Mucosa of rectum (tissue), 2 donors: ENCODE results near the gene KLHL22.

Experiments used
- H3K27ac ChIP-seq, 2 donors: one replicate each; pipeline ENCODE4 v1.7.0; 2013; ENCODE audit warnings: inconsistent platforms in 2 of 2, low read depth in 2 of 2, low read length in 2 of 2
- H3K27me3 ChIP-seq, 2 donors: one replicate each; pipeline ENCODE4 v1.7.0; 2013; ENCODE audit warnings: low read length in 2 of 2; ENCODE audit not compliant: control insufficient read depth in 2 of 2, insufficient read depth in 2 of 2
- H3K36me3 ChIP-seq, 2 donors: one replicate each; pipeline ENCODE4 v1.7.0; 2013; ENCODE audit warnings: low read length in 2 of 2; ENCODE audit not compliant: control insufficient read depth in 2 of 2, insufficient read depth in 2 of 2
- H3K4me1 ChIP-seq, 2 donors: one replicate each; pipeline ENCODE4 v1.7.0; 2013; ENCODE audit warnings: low read length in 2 of 2, mild to moderate bottlenecking in 1 of 2; ENCODE audit not compliant: control insufficient read depth in 2 of 2, insufficient read depth in 2 of 2
- H3K4me3 ChIP-seq, 2 donors: one replicate each; pipeline ENCODE4 v1.7.0; 2013; ENCODE audit warnings: low read length in 2 of 2
- H3K9ac ChIP-seq, 2 donors: one replicate each; pipeline ENCODE4 v1.7.0; 2013; ENCODE audit warnings: low read length in 2 of 2, low read depth in 1 of 2, mild to moderate bottlenecking in 1 of 2
- H3K9me3 ChIP-seq, 2 donors: one replicate each; pipeline ENCODE4 v1.7.0; 2013; ENCODE audit warnings: low read length in 2 of 2; ENCODE audit not compliant: control insufficient read depth in 2 of 2
- donor health status: healthy.
- donor health status: Normal muscosa, but diverticular disease.

KLHL22 gene

GRCh38 chr22:20408891-20409290, 86.7 kb downstream of the KLHL22 start:
- Histone ChIP-seq H3K9me3 (no peaks in the 10 kb centered on the region), H3K36me3 (peaks cover 11 to 17% of the 10 kb centered on the region in 2 donors), H3K4me3 (no peak overlapping the region), H3K9ac (no peak overlapping the region), H3K4me1 (no peaks in the 10 kb centered on the region), H3K27ac (no peak overlapping the region), H3K27me3 (no peaks in the 10 kb centered on the region)

DNA sequence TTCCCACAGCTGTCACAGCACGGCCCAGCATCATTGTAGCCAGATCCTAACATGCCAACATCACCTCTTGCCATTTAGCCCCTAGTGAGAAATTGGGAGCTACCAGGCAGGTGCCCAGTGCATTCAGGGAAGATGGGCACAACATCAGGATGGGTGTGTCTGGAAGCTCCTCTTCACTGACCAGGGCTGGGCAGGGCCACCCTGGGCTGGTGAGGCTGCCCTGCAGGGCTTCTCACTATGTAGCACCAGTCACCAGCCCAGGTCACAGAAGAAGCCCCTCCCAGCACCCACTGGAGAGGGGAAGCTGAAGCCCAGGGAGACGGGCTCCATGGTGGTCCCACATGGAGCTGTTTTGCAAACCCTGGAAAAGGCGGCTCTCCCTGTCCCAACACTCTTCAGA, 87.8 kb downstream of the KLHL22 start:
- Histone ChIP-seq H3K27me3 (no peaks in the 10 kb centered on the region), H3K4me1 (no peaks in the 10 kb centered on the region), H3K9ac (no peak overlapping the region), H3K36me3 (peaks cover 14 to 17% of the 10 kb centered on the region in 2 donors), H3K9me3 (no peaks in the 10 kb centered on the region), H3K4me3 (no peak overlapping the region), H3K27ac (no peak overlapping the region)

DNA sequence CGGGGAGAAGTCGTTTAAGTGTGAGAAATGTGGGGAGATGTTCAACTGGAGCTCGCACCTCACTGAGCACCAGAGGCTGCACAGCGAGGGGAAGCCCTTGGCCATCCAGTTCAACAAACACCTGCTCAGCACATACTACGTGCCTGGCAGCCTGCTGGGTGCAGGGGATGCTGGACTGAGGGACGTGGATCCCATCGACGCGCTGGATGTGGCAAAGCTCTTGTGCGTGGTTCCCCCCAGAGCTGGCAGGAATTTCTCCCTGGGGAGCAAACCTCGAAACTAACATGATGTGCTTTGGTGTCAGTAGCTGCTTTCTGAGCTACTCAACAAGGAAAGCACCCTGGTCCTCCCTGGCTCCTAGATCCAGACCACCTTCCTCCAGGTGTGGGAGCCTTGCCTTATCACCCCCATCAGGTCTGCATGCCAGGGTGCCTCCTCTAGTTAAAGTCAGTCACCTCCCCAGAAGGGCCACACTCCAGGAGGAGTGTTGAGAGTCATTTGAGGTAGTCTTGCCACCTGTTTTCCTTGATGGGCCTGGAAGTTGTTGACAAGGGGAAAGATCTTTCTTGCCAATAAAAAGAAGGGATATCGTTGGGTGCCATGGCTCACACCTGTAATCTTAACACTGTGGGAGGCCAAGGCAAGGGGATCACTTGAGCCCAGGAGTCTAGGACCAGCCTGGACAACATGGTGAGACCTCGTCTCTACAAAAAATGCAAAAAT, 88.7 kb downstream of the KLHL22 start:
- Histone ChIP-seq H3K4me3 (no peak overlapping the region), H3K36me3 (peaks cover 14 to 17% of the 10 kb centered on the region in 2 donors), H3K27ac (no peak overlapping the region), H3K4me1 (no peaks in the 10 kb centered on the region), H3K9me3 (no peaks in the 10 kb centered on the region), H3K27me3 (no peaks in the 10 kb centered on the region), H3K9ac (no peak overlapping the region)

GRCh38 chr22:20405931-20406685, 89.5 kb downstream of the KLHL22 start:
- H3K4me3 ChIP-seq = no peak overlapping the region
- H3K9me3 ChIP-seq = no peaks in the 10 kb centered on the region
- no peaks in the 10 kb centered on the region for H3K4me1 ChIP-seq
- H3K27me3 ChIP-seq = no peaks in the 10 kb centered on the region
- peaks cover 14 to 17% of the 10 kb centered on the region in 2 donors for H3K36me3 ChIP-seq
- H3K9ac ChIP-seq = no peak overlapping the region
- H3K27ac ChIP-seq = no peak overlapping the region

- no peaks in the 10 kb centered on the region for H3K4me1 ChIP-seq
- no peak overlapping the region for H3K4me3 ChIP-seq
- no peaks in the 10 kb centered on the region for H3K9me3 ChIP-seq
- H3K27me3 ChIP-seq = no peaks in the 10 kb centered on the region
- no peak overlapping the region for H3K27ac ChIP-seq
- H3K9ac ChIP-seq = no peak overlapping the region
- peaks cover 14 to 17% of the 10 kb centered on the region in 2 donors for H3K36me3 ChIP-seq
Measured at GRCh38 chr22:20405291-20405930, 90.2 kb downstream of the KLHL22 start.

GRCh38 chr22:20404881-20405280, 90.7 kb downstream of the KLHL22 start:
- H3K27ac ChIP-seq = no peak overlapping the region
- no peaks in the 10 kb centered on the region for H3K4me1 ChIP-seq

DNA sequence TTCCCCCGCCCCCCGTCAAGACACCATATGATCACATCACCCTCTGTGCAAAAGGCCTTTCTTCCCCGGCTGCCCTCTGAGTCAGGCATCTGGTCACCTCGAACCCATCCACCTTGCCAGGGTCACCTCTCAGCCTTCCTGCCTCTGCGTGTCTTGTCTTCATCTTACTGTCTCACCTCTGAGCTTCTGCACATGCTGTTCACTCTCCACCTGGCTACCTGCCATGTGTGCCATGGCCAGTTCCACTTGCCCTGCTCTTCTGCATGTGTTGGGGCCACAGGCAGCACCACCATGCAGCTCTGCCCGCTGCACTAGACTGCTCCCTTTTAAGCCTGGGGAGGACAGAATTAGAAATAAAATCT, 91.8 kb downstream of the KLHL22 start:
- H3K27me3 ChIP-seq = no peaks in the 10 kb centered on the region
- H3K36me3 ChIP-seq = peaks cover 14 to 17% of the 10 kb centered on the region in 2 donors
- H3K27ac ChIP-seq = no peak overlapping the region

More at GRCh38 chr22:20404881-20405280, 90.7 kb downstream of the KLHL22 start:
- Histone ChIP-seq H3K9me3 (no peaks in the 10 kb centered on the region), H3K27me3 (no peaks in the 10 kb centered on the region), H3K4me3 (no peak overlapping the region), H3K36me3 (peaks cover 14 to 17% of the 10 kb centered on the region in 2 donors), H3K9ac (no peak overlapping the region)

GRCh38 chr22:20402960-20403778, 92.4 kb downstream of the KLHL22 start:
- H3K9ac ChIP-seq = no peak overlapping the region
- H3K27me3 ChIP-seq = no peaks in the 10 kb centered on the region
- H3K4me1 ChIP-seq = no peaks in the 10 kb centered on the region
- H3K4me3 ChIP-seq = no peak overlapping the region
- H3K36me3 ChIP-seq = peaks cover 14 to 17% of the 10 kb centered on the region in 2 donors
- no peaks in the 10 kb centered on the region for H3K9me3 ChIP-seq
- no peak overlapping the region for H3K27ac ChIP-seq

More for the DNA sequence above, 91.8 kb downstream of the KLHL22 start:
- H3K9me3 ChIP-seq = no peaks in the 10 kb centered on the region
- no peak overlapping the region for H3K4me3 ChIP-seq
- no peaks in the 10 kb centered on the region for H3K4me1 ChIP-seq
- H3K9ac ChIP-seq = no peak overlapping the region

DNA sequence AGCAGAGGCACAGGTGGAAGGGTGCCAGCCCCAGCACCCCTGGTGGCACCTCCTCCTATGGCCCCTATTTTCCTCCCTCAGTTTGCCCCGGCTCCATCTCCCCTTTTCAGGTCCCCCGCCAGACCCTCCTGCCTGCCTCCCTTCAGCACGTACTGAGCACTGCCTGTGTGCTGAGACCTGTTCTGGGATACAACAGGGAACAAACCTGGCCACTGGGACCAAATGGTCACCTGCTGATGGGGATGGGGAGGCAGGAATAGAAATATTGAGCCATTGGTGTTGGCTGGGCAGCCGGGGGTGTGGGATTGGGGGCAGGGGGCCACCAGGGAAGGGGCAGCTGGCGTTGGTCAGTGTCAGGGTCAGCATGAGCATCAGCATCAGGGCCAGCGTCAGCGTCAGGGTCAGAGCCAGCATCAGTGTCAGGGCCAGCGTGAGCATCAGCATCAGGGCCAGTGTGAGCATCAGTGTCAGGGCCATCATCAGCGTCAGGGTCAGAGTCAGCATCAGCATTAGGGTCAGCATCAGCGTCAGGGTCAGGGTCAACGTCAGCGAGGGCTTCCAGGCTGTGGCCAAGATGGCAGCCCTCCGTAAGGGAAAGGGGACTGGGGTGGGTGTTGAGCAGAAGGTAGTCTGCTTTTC, 94.1 kb downstream of the KLHL22 start:
- H3K27ac ChIP-seq = no peak overlapping the region
- H3K4me1 ChIP-seq = no peaks in the 10 kb centered on the region
- no peak overlapping the region for H3K4me3 ChIP-seq
- H3K9ac ChIP-seq = no peak overlapping the region
- H3K9me3 ChIP-seq = no peaks in the 10 kb centered on the region
- no peaks in the 10 kb centered on the region for H3K27me3 ChIP-seq
- H3K36me3 ChIP-seq = peaks cover 9 to 10% of the 10 kb centered on the region in 2 donors
